Neural crest cell (in vitro differentiated cells): ENCODE results near the gene ZNF324. TPM values are rescaled to one million over a fixed set of nuclear protein-coding genes. Genes with fewer than 3 reads are reported as not detected.
"Not testable (repeated sequence)": the region's sequence is repeated elsewhere in the genome, so short reads cannot be mapped to it uniquely, and the experiment has no call there.

ENCODE experiments used
- DNase-seq: peaks from one replicate; pipeline ENCODE4 v3.0.0; 2021; ENCODE audit warnings: low read depth, mixed read lengths, low spot score
- H3K27ac Mint-ChIP-seq: one replicate; pipeline ENCODE4 v1.8.0; 2021; ENCODE audit warnings: mild to moderate bottlenecking, mixed read lengths; ENCODE audit not compliant: unreplicated experiment
- H3K27me3 Mint-ChIP-seq: 2 replicates; pipeline ENCODE4 v1.8.0; 2021; ENCODE audit warnings: low read depth, mild to moderate bottlenecking, mixed read lengths
- H3K36me3 Mint-ChIP-seq: 2 replicates; pipeline ENCODE4 v1.8.0; 2021; ENCODE audit warnings: low read depth, mild to moderate bottlenecking, mixed read lengths
- H3K4me1 Mint-ChIP-seq: 2 replicates; pipeline ENCODE4 v1.8.0; 2021; ENCODE audit warnings: mixed read lengths
- H3K4me3 Mint-ChIP-seq: one replicate; pipeline ENCODE4 v1.8.0; 2021; ENCODE audit warnings: mild to moderate bottlenecking, mixed read lengths
- H3K9me3 Mint-ChIP-seq: 2 replicates; pipeline ENCODE4 v1.8.0; 2021; ENCODE audit warnings: mixed read lengths
- total RNA-seq: library from RNA; stranded (reverse); gene quantifications from 2 replicates; pipeline ENCODE4 v1.2.1, GENCODE V29; 2021
- TF ChIP-seq, protein P1 (sequence below): fragments of 200-600 bp; sonication (generic); conservative IDR thresholded peaks from 2 replicates; pipeline ENCODE4 v1.5.0; 2021; ENCODE audit warnings: antibody characterized with exemption, mild to moderate bottlenecking

The ZNF324 gene
- total RNA-seq, 1 donor from 2014 or later = 18.8 TPM

DNA sequence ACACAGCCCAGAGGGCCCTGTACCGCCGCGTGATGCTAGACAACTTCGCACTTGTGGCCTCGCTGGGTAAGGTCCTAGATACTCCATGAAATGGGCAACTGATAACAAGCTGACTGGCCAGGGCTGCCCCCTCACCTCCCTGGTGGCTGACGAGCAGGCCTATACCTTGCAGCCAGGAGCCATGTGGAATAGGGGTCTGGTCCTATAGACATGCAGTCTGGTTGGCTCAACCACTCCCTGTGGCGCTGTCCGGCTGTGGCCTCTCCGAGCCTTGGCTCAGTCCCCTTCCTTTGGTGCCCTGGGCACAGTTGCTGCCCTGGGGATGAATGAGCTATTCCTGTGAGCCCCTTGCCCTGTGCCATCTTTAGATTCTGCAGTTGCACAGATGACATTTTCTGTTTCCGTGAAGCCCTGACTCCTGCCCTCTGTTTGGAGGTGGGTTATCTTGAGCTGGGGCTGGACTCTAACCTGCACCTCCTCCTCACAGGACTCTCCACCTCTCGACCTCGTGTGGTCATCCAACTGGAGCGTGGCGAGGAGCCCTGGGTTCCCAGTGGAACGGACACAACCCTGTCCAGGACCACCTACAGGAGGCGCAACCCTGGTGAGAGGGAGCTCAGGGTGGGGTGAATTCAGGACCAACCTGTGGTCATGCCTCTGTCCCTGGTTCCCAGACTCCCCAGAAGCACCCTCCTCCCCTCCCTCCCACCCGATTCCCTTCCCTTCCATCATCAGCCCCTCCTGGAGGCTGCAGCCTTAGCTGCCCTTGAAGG is 2.5 kb downstream of the ZNF324 start:
- Mint-ChIP-seq H3K4me3 (peak overlapping the region; percentile 88), H3K27me3 (peaks cover 3% of the 10 kb centered on the region), H3K4me1 (peaks cover 28% of the 10 kb centered on the region), H3K27ac (no peak overlapping the region), H3K36me3 (no peaks in the 10 kb centered on the region), H3K9me3 (no peaks in the 10 kb centered on the region)
- TF ChIP-seq, protein P1, sequence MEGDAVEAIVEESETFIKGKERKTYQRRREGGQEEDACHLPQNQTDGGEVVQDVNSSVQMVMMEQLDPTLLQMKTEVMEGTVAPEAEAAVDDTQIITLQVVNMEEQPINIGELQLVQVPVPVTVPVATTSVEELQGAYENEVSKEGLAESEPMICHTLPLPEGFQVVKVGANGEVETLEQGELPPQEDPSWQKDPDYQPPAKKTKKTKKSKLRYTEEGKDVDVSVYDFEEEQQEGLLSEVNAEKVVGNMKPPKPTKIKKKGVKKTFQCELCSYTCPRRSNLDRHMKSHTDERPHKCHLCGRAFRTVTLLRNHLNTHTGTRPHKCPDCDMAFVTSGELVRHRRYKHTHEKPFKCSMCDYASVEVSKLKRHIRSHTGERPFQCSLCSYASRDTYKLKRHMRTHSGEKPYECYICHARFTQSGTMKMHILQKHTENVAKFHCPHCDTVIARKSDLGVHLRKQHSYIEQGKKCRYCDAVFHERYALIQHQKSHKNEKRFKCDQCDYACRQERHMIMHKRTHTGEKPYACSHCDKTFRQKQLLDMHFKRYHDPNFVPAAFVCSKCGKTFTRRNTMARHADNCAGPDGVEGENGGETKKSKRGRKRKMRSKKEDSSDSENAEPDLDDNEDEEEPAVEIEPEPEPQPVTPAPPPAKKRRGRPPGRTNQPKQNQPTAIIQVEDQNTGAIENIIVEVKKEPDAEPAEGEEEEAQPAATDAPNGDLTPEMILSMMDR = no peak
- DNase-seq = no peak

DNA sequence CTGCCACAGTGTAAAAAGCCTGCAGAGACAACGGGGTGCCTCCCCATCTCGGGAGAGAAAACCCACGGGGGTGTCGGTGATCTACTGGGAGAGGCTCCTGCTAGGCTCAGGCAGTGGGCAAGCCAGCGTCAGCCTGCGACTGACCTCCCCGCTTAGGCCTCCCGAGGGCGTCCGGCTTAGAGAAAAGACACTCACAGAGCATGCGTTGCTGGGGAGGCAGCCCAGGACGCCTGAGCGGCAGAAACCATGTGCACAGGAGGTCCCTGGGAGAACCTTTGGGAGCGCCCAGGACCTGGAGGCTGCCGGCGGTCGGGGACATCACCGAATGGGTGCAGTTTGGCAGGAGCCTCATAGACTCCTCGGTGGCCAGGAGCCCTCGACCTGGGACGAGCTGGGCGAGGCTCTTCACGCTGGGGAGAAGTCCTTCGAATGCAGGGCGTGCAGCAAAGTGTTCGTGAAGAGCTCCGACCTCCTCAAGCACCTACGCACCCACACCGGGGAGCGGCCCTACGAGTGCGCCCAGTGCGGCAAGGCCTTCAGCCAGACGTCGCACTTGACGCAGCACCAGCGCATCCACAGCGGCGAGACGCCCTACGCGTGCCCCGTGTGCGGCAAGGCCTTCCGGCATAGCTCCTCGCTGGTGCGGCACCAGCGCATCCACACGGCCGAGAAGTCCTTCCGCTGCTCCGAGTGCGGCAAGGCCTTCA is 4.1 kb downstream of the ZNF324 start:
- peak overlapping the region; percentile 64 for H3K4me3 Mint-ChIP-seq
- peaks cover 37% of the 10 kb centered on the region for H3K4me1 Mint-ChIP-seq
- not testable (repeated sequence) for H3K36me3 Mint-ChIP-seq, H3K27me3 Mint-ChIP-seq, DNase-seq, H3K9me3 Mint-ChIP-seq, H3K27ac Mint-ChIP-seq

DNA sequence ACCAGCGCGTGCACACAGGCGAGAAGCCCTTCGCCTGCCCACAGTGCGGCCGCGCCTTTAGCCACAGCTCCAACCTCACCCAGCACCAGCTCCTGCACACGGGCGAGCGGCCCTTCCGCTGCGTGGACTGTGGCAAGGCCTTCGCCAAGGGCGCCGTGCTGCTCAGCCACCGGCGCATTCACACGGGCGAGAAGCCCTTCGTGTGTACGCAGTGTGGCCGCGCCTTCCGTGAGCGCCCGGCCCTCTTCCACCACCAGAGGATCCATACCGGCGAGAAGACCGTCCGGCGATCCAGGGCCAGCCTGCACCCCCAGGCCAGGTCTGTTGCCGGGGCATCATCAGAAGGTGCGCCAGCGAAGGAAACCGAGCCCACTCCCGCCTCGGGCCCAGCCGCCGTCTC is 4.9 kb downstream of the ZNF324 start:
- no peaks in the 10 kb centered on the region for H3K36me3 Mint-ChIP-seq
- H3K27me3 Mint-ChIP-seq = peaks cover 6% of the 10 kb centered on the region
- peaks cover 34% of the 10 kb centered on the region for H3K4me1 Mint-ChIP-seq
- H3K27ac Mint-ChIP-seq = no peak overlapping the region
- no peak for DNase-seq
- H3K9me3 Mint-ChIP-seq = no peaks in the 10 kb centered on the region
- no peak overlapping the region for H3K4me3 Mint-ChIP-seq
- TF ChIP-seq, protein P1 = no peak

DNA sequence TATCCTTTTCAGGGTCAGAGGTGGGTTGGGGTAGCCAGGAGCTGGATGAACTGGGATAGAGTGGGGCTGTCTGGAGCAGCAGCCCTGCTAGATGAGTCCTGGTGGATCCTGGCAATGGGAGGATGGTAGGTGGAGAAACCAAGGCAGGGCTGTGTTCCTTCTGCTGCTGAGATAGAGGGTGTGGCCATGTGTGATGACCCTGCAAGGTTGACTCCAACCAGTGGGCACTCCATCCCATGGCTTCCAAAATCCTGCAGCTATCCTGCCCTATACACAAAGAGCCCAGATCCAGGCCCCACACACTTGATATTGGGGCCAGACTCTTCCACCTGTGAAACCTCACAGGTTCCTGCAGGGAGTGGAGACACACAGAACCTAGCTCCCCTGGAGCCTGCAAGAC is 6.9 kb downstream of the ZNF324 start:
- TF ChIP-seq, protein P1 = no peak
- Mint-ChIP-seq H3K27ac (peak overlapping the region; percentile 67), H3K4me3 (peak overlapping the region; percentile 96), H3K27me3 (peaks cover 7% of the 10 kb centered on the region), H3K36me3 (no peaks in the 10 kb centered on the region), H3K4me1 (peaks cover 25% of the 10 kb centered on the region), H3K9me3 (no peaks in the 10 kb centered on the region)
- DNase-seq = no peak

DNA sequence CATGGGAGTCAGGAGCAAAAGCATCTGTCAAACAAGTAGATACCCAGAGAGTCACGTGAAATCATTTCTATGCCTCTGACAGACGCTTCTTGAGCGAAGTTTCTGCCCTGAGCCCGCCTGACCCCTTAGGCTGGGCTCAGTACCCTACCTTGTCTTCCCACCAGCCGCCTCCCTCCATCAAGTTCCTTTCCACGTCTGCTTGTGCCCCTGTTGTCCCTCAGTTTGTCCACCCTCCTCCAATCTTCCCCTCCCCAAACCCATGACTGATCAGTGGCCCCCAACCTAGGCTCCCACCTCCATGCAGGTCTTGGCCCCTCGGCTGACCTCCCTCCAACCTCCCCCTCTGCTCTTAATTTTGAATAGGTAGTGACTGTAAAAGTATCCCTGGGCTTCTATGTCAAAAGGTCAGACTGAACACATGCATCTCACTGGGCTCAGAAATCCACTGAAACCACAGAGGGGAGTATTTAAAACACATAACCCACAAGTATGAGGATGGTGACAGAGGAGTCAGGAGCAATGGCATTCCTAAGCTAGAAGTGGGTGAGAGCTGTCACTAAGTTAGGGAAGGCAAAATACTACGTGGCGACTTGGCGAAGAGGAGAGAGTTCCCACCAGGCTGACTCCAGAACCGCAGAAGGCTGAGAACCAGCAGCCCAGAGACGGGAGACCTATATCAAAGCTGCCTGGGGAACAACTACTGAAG is 7.6 kb downstream of the ZNF324 start:
- no peaks in the 10 kb centered on the region for H3K36me3 Mint-ChIP-seq
- H3K4me3 Mint-ChIP-seq = peak overlapping the region; percentile 96
- H3K27me3 Mint-ChIP-seq = peaks cover 7% of the 10 kb centered on the region
- H3K9me3 Mint-ChIP-seq = no peaks in the 10 kb centered on the region
- H3K27ac Mint-ChIP-seq = no peak overlapping the region
- peaks cover 25% of the 10 kb centered on the region for H3K4me1 Mint-ChIP-seq
- no peak for DNase-seq
- TF ChIP-seq, protein P1 = no peak
